Tibial artery (tissue), 4 donors: ENCODE measurements around the gene SLC25A39.
A peak's percentile ranks its signal among the peaks of the same experiment; 100 is the strongest.

Experiments used
- DNase-seq, 2 donors: peaks; one replicate each; pipeline ENCODE4 v3.0.0-alpha.2; 2019
- H3K27ac ChIP-seq, 2 donors: fragments of 200-600 bp; sonication (generic) in 1 of 2; 1 replicate in 1 of 2; 2 replicates in 1 of 2; pipeline ENCODE4 v1.5.1; 2018 to 2019; ENCODE audit warnings: mild to moderate bottlenecking in 1 of 2
- H3K27me3 ChIP-seq, 2 donors: fragments of 200-600 bp; sonication (generic) in 1 of 2; one replicate each; pipeline versions ENCODE4 v1.5.1 to v1.6.0; 2016 to 2019
- H3K36me3 ChIP-seq, 3 donors: fragments of 200-600 bp; sonication (generic) in 2 of 3; one replicate each; pipeline ENCODE4 v1.5.1; 2016 to 2019; ENCODE audit warnings: mild to moderate bottlenecking in 2 of 3
- H3K4me1 ChIP-seq, 4 donors: fragments of 200-600 bp; sonication (generic) in 2 of 4; 1 replicate in 3 of 4; 2 replicates in 1 of 4; pipeline ENCODE4 v1.5.1; 2016 to 2019
- H3K4me3 ChIP-seq, 2 donors: fragments of 200-600 bp; sonication (generic) in 1 of 2; 1 replicate in 1 of 2; 2 replicates in 1 of 2; pipeline ENCODE4 v1.5.1; 2018 to 2019; ENCODE audit warnings: mild to moderate bottlenecking in 2 of 2
- H3K9me3 ChIP-seq, 3 donors: fragments of 200-600 bp; sonication (generic) in 1 of 3; one replicate each; pipeline ENCODE4 v1.5.1; 2016 to 2019
- intact Hi-C: fragments of 100-400 bp; cut with DNase I; formaldehyde crosslinking; loops from one replicate; pipeline ENCODE4 v1.15.0; 2023; ENCODE audit warnings: low total_unique reads
- TF ChIP-seq, protein P1 (sequence below), 2 experiments: fragments of 200-600 bp in 1 of 2; fragments of 450-650 bp in 1 of 2; IDR thresholded peaks; one replicate each; pipeline ENCODE4 v1.5.1; 2017 to 2019; ENCODE audit warnings: antibody characterized with exemption in 2 of 2, mild to moderate bottlenecking in 1 of 2, moderate library complexity in 1 of 2

The SLC25A39 gene

DNA sequence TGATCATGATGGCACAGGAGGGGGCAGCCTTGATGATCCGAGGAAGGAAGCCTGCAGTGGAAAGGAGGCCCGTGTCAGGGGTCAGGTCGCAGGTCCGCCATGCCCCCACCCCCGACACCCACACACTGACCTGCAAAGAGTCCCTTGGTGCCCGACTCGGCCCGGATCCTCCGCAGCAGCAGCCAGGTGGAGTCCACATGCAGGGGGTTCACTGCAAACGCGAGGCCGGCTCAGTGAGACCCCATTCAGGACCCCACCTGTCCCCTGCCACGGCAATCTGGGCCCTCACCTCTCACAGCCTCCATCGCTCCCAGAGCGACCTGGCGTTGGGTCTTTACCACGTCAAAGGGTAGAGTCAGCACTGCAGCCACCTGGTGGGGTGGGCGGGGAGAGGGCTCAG lies 4.6 kb downstream of the SLC25A39 start:
- no peak for DNase-seq
- Histone ChIP-seq H3K27ac (no peak overlapping the region), H3K27me3 (peaks cover 0 to 34% of the 10 kb centered on the region in 2 donors), H3K4me3 (no peak overlapping the region), H3K36me3 (peaks cover 25 to 38% (median 36%) of the 10 kb centered on the region in 3 donors), H3K4me1 (peaks cover 0 to 24% (median 22%) of the 10 kb centered on the region in 4 donors), H3K9me3 (no peaks in the 10 kb centered on the region)
- intact Hi-C loops: no loop called here
- TF ChIP-seq, protein P1, sequence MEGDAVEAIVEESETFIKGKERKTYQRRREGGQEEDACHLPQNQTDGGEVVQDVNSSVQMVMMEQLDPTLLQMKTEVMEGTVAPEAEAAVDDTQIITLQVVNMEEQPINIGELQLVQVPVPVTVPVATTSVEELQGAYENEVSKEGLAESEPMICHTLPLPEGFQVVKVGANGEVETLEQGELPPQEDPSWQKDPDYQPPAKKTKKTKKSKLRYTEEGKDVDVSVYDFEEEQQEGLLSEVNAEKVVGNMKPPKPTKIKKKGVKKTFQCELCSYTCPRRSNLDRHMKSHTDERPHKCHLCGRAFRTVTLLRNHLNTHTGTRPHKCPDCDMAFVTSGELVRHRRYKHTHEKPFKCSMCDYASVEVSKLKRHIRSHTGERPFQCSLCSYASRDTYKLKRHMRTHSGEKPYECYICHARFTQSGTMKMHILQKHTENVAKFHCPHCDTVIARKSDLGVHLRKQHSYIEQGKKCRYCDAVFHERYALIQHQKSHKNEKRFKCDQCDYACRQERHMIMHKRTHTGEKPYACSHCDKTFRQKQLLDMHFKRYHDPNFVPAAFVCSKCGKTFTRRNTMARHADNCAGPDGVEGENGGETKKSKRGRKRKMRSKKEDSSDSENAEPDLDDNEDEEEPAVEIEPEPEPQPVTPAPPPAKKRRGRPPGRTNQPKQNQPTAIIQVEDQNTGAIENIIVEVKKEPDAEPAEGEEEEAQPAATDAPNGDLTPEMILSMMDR (IDR thresholded peaks at IDR 0.05): no peak

DNA sequence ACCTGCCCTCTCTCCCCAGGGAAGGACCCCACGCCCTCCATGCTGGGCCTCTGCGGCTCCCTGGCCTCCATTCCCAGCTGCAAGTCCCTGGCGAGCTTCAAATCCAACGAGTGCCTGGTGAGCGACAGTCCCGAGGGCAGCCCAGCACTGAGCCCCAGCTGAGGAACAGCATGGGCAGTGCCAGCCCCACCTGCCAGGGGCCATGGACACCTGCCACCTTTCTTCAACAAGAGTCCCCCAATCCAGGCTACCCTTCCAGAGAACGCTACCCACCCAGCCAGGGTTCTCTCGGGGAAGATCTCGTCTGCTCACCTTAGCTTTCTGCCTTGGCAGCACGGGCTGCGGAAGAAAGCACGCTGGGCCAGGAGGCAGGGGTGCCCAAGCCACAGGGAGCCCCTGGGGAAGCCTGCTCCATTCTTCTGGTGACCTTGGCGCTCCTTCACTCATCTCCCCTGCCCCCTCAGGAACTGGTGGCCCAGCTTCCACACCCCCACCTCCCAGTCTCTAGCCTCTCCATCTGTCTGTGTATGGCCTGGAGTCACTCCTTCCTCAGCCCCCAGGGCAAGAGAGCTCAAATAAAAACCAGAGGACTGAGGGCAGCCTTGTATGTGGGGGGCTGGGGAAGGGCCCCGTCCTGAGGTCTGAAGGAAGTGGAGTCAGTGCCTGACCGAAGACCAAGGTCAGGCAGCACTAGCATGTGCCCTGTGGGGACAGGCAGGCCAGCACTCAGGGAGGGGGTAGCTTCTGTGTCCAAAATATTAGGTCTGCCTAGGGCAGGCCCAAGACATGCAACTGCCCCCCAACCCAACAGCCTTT lies 6.3 kb downstream of the SLC25A39 start:
- DNase-seq: no peak
- H3K4me1 ChIP-seq: peaks cover 0 to 21% (median 19%) of the 10 kb centered on the region in 4 donors
- H3K9me3 ChIP-seq: no peaks in the 10 kb centered on the region
- H3K27ac ChIP-seq: no peak overlapping the region
- H3K4me3 ChIP-seq: no peak overlapping the region
- TF ChIP-seq, protein P1 (IDR thresholded peaks at IDR 0.05): no peak
- peaks cover 25 to 38% (median 36%) of the 10 kb centered on the region in 3 donors for H3K36me3 ChIP-seq
- intact Hi-C loops: no loop called here
- H3K27me3 ChIP-seq: peaks cover 0 to 52% of the 10 kb centered on the region in 2 donors

DNA sequence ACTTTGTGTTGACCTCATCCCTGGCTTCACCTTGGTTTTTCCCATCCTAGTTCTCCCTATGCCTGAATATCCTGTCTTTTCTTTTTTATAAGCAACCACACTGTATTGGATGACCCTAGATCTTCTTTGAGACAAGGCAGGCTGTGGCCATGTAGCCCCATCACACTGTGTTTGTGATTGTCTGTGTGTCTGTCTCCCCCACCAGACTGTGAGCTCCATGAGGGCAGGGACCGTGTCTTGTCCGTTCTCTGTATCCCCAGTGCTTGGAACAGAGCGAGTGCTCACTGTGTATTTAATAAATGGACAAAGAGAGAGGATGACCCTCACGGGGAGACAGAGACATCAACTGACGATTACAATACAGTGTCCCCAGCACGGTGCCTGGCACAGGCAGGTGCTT lies 7.1 kb downstream of the SLC25A39 start:
- peaks cover 0 to 59% of the 10 kb centered on the region in 2 donors for H3K27me3 ChIP-seq
- no peaks in the 10 kb centered on the region for H3K9me3 ChIP-seq
- intact Hi-C loops: no loop called here
- H3K27ac ChIP-seq: no peak overlapping the region
- H3K36me3 ChIP-seq: peaks cover 25 to 36% (median 36%) of the 10 kb centered on the region in 3 donors
- TF ChIP-seq, protein P1 (IDR thresholded peaks at IDR 0.05): no peak
- no peak overlapping the region for H3K4me3 ChIP-seq
- DNase-seq: no peak
- H3K4me1 ChIP-seq: peaks cover 0 to 14% (median 12%) of the 10 kb centered on the region in 4 donors

DNA sequence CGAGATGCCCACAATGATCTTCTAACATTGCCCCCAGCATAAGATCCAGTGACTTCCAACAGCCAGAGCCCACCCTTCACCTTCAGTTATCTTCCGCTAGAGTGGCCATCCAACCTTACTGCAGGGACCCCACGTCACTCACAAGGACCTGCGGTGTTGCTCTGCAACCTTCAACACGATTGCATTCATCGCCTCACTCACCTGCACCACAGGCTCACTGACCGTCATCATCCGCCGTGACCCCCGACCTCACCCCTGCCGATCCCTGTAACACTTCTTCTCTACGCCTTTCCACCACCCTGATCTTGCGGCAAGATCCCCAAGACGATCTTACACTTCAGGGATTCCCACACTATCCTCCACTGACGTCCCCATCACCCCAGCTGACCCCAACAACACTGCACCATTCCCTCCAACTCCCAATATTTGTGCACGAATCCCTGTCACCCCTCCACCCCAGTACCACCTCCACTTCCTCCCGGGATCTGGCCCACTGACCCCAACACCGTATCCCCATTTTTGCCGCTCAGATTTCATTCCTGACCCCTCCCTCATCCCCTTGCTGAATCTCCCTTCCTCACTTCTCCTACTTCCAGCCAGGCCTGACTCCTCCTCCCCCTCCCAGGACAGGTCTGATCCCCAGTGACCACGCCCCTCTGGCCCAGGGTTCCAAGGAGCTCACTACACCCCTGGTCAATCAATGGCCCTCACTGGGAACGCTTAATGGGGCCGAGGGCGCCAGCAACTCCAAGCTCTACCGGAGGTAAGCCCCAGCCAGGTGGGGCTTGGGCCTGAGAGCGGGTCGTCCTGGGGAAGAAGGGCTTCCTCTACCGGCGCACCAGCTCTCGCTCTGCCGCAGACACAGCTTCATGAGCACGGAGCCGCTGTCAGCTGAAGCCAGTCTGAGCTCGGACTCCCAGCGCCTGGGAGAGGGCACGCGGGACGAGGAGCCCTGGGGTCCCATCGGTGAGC lies 8.6 kb downstream of the SLC25A39 start:
- Histone ChIP-seq H3K27me3 (peaks cover 0 to 73% of the 10 kb centered on the region in 2 donors), H3K4me1 (peaks cover 0 to 13% (median 12%) of the 10 kb centered on the region in 4 donors), H3K27ac (no peak overlapping the region), H3K36me3 (peaks cover 11 to 21% (median 21%) of the 10 kb centered on the region in 3 donors), H3K4me3 (no peak overlapping the region), H3K9me3 (no peaks in the 10 kb centered on the region)
- intact Hi-C loops: no loop called here
- DNase-seq: no peak
- TF ChIP-seq, protein P1 (IDR thresholded peaks at IDR 0.05): no peak

DNA sequence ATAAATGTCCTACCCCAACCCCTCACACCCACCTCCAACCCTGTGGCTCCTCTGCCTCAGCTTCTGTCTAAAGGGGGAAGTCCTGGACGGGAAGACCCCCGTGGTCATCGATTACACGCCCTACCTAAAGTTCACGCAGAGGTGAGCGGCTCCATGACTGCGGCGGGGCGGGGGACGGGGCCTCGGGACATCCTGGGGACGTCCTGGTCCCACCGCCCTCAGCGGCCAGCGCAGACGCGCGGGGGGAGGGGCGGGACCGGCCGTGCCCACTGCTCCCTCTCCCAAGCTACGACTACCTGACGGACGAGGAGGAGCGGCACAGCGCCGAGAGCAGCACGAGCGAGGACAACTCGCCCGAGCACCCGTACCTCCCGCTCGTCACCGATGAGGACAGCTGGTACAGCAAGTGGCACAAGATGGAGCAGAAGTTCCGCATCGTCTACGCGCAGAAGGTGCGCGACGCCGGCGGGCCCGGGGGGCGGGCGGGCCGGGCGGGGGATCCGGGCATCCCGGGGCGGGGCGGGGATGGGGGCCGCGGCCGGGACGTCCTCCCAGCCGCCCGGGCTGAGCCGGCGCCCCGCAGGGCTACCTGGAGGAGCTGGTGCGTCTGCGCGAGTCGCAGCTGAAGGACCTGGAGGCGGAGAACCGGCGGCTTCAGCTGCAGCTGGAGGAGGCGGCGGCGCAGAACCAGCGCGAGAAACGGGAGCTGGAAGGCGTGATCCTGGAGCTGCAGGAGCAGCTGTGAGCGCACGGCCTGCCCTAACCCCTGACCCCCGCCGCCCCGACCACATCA lies 9.6 kb downstream of the SLC25A39 start:
- peak overlapping the region in 1 of 2 donors; percentile 31 for H3K4me3 ChIP-seq
- H3K9me3 ChIP-seq: no peaks in the 10 kb centered on the region
- TF ChIP-seq, protein P1 (IDR thresholded peaks at IDR 0.05): no peak
- peaks cover 0 to 77% of the 10 kb centered on the region in 2 donors for H3K27me3 ChIP-seq
- DNase-seq: no peak
- no peak overlapping the region for H3K27ac ChIP-seq
- intact Hi-C loops: no loop called here
- H3K36me3 ChIP-seq: peaks cover 2 to 11% (median 11%) of the 10 kb centered on the region in 3 donors
- peaks cover 0 to 13% (median 12%) of the 10 kb centered on the region in 4 donors for H3K4me1 ChIP-seq
